Activated CD8-positive, alpha-beta memory T cell treated with anti-CD3 and anti-CD28 coated beads, Interleukin-2, amount 50 U/mL, for 48 hours (primary cell): ENCODE data around the gene PODN.

Source experiments
- DNase-seq: peaks from one replicate; pipeline ENCODE4 v3.0.0-alpha.2; 2020

PODN gene

DNA sequence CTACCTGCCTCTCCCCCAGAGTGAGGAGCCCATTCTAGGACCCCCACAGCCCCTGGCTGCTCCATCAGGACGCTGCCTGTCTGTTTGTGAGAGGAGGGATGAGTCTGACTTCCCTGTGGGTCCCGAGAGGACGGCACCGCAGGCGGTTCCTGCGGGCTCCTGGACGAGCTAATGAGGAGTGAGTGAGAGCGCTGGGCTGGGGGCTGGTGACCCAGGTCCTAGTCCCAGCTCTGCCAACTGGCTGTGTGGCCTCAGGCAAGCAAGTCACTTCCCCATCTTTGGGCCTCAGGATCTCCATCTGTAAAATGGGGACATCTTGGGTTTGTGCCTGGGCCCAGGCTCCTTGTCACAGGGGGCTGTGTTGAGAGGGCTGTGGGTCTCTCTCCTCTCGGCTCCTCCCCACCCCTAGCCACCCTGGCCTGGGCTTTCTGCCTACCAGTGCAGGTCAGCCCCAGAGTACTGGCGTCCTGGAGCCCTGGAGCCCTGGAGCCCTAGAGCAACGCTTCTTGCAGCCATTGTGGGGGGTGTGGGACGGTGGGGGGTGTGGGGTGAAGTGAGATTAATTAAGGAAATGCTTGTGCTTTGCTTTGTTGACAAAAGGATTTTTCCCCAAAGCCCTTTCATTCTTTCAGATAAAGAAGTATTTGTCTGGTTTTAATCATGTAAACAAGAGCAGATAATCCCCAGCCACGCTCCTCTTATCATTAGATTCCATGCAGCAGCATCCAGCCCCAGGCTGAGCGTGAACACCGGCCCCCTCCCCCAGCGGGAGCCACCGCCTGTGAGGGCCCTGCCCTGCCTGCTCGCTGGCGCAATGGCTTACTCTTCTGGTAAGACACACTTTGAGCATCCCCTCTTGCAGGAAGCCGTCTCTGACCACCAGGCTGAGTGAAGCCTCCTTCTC, 53.6 kb downstream of the PODN start:
- DNase-seq: no peak

DNA sequence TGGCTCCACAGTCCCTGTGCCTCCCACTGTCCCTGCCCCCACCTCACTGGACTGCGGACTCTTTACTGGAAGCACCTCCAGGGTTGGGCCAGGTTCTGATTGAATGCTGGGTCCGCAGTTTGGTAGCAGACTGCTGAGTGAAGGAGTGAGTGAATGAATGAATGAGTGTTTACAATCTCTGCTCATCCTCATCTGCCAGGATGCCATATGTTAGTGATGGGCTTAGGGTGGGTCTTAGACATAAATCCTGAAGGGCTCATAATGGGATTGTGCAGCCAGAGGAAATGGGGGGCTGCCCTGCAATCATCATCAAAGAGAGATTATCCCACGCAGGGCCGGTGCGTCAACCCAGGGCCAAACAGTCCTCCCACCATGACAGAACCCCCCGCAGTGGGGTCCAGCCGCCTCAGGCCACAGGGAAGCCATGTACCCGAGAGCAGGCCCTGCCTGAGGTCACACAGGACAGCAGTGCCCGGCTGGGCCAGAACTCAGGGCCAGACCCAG, 54.3 kb downstream of the PODN start:
- DNase-seq: no peak

DNA sequence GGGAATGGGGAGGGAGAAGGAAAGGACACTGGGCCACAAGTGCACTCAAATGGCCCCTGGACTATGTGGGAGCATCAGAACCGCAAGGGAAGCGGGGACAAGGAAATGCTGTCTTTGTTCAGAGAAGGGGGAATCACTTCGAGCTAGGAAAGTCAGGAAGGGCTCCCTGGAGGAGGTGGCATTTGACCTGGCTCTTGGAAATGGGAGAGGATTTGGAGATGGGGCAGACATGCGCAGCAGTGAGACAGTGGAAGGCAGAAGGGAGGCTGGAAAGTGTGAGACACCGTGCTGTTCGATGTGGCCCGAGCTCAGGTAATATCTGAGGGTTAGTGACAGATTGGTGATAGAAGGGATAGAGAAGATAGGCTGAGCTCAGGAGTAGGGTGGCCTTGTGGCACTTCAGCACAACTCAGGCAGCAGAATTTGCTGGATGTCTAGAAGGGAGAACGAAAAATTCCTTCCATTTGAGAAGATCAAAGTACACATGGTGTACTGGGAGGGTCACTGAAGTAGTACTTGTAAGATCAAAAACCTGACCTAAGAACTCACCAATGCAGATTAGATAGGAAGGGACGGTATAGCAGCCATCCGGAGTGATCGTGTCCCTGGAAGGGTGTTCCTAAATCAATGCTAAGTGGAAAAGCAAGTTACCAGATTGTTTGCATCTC, 55.1 kb downstream of the PODN start:
- no peak for DNase-seq

DNA sequence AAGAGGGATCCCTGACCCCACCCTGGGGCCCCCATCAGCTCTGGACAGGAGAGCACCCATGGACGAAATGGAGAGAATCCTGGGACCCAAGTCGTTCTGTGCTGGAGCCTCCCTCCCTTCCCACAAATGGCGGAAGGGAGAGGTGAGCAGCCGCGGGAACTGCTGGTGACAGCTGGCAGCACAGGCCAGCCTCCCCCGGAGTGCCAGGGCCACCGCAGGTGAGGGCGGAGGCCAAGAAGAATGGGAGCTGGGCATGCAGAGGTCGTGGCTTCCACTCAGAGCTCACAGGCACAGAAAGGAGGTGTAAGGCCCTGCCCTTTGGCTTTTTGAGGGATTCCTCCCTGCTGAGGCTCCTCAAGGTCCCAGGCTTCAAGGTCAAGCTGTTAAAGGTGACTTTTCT, 55.8 kb downstream of the PODN start:
- DNase-seq: no peak

DNA sequence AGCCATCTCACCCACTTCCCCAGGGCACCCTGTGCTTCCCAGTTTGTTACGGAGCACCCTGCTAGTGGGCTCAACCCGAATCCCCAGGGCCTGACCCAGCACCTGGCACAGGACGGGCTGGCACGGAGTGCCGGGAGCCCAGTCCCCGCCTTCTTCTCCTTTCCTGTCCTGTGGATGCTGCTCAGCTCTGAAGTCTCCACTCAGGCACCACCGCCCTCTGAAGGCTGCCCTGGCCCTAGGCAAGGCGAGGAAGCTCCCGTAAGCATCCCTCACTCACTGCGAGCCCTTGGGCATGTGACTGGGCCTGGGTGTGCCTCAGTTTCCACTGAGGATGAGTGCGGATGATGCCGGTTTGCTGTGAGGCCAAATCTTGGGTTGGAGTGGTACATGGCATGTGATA, 58.6 kb downstream of the PODN start:
- DNase-seq: no peak

DNA sequence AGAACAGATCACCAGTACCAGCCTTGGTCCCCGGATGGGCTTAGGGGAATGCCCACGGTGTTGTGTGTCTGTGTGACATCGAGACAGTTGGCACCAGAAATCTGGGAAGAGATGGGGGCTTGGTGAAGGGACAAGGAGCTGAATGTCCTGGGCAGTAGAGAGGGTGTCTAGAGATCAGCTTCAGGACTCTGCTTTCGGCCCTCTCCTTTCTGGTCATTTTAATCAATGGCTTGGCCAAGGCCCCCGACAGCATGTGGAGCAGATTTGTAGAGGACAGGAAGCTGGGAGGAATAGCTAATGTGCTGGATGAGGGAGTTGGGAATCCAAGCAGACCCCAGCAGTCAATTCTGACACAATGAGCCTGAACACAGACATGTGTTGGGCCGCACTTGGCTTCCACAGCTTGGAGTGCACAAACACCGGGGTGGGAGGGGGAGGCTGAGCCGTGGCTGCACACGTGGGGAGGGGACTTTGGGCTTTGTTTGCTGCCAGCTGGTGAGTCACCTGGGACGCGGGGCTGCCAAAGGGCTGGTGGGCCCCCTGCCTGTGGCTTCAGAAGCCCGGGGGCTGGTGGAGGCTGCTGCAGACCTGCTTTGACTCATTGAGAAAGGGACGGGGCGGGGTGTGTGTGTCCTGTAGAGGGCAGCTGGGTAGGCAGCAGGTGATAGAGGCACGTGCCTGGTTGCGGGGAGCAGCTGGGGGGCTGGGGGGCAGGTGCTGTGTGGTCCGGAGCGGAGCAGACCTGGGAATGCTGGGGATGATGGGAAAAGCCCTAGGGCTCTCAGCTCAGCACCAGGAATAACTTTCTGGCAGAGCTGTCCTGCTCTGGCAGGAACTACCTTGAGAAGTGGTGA, 59.5 kb downstream of the PODN start:
- DNase-seq: no peak

DNA sequence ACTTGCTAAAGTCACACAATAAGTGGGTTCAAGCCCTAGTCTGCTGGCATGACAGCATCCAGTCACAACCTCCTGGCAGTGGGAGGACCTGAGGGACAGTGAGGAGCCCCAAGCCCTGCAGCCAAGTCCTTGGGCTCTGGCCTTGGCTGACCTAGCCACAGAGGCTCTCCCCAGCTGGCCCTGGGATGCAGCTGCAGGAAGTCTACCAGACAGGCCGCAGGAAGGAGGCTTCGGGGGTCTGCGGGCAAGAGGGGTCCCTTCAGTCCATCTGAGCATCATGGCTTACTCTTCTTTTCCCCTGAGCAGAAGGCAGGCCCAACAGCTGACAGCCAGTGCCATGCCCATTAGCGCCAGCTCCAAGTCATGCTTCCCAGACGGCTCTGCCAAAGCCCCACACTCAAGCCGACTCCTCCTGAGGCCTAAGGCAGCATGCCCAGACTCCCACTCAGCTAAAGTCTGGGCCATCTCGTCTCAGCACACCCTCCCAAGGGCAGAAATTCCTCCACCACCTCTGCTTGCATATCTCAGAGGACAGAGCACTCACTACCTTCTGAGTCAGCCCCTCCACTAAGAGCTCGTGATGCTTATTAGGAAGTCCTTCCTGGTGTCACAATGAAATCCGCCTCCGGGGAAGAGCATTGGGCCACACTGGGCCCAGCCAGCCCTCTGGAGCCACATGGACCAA, 60.3 kb downstream of the PODN start:
- no peak for DNase-seq

DNA sequence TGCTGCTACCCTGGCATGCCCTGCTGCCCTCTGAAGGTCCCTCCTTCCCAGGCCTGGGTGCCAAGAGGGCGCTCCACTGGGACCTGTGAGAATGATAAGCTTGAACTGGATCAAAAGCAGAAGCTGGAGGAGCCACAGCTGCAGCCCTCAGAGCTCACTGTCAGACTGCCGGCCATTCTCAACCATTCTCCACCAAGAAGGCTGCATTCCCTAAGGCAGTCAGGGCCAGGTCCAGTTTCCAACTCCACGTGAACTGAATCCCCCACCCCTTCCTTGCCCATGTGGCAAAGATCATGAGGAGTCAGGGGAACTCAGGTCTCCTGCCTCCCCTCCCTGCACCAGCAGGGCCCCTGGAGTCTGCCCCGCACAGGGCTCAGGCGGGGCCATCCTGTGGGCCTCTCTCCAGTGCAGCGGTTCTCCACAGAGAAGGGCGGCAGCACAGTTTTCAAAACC, 61.0 kb downstream of the PODN start:
- DNase-seq: no peak

DNA sequence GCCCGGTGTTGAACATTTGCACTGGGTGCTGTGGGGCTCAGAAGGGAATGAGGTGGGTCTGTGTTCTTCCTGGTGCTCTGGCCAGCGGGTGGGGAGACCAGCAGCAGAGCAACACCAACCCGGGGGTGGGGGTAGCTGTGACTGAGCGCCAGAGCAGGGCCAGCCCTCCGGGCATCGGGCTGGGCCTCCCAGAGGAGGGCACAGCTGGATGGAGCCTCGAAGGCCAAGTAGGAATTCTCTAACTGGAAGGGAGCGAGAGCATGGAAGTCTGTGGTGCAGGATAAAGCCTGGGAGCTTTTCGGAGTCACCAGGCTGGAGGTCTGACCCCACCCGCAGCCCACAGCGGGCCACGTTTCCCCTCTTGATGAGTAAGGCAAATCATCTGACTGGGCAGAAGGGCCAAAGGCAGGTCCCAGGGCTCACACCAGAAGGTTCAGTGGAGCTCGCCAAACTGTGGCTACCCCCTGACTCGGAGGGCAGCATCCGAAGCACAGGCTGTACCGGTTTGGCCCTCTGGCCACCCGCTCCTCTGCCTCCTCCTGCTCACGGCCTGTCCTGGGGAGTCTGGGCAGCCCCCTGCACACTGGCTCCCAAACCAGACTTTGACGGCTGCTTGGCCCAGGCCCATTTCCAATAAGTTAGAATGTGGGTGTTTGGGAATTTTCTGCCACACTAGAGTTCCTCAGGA, 61.6 kb downstream of the PODN start:
- DNase-seq: no peak

DNA sequence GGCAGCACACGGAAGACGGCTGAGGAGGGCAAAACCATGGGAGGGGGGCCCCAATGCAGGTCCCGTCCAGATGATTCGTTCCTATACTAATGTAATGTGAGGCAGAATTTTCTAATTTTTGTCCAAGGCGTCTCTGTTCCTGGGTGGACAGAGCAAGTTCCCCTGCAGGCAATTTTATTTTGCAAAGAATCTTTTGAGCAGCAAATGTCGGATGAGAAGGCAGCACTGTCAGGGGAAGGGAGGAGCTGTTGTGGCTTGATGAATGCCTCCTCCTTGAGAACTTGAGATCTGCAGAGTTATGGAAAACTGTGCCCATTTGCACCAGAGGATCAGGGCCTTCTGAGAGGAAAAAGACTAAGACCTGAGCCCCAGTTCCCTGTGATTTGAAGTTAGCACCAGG, 63.1 kb downstream of the PODN start:
- no peak for DNase-seq

DNA sequence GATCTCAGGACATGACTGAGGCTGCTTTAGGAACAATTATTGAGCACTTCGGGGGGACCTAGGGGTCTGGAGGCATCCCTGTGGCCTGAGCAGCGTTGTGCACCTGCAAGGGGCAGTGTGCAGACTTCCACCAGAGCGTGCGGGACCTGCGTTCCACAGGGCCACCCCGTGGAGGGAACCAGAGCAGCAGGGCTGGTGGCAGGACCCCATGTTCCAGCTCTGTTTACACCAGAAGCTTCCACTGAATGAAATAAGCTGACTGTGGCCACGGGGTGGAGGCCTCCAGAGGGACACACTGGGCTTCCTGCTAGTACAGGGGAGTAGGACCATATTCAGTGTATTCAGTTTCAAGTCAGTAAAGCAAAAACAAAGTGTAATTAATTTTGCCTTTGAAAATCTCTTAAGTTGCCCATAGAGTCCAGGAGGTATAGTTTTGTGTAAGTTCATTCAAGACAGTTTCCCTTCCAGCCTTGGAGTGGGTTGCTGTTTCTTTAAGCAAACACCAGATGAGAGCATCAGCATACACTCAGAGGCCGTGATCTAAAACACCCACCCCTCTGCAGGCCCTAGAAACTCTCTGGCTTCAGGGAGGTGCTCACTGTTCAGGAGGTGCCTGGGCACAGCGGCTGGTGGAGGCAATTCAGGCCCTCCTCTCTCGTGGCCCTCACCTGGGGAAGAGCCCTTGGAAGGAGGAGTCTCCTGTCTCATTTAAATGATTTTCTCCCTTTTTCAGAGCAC, 63.8 kb downstream of the PODN start:
- DNase-seq: no peak

DNA sequence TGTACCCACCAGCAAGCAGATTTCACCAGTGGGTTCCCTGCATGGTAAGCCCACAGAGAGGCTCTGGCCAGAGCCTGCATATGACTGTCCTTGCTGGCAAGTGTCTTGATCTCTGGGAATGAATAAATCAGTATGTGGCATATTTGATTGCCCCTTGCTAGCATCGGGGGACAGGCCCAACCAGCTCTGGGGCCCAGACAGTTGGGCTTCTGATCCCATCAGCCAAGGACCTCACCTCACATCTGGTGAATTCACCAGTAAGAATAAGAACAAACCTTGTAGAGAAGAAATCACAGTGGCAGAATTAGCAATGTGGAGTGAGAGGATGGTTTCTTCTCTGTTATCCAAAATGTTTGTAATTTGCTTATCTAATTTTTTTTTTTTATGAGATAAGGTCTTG, 64.5 kb downstream of the PODN start:
- DNase-seq: no peak

DNA sequence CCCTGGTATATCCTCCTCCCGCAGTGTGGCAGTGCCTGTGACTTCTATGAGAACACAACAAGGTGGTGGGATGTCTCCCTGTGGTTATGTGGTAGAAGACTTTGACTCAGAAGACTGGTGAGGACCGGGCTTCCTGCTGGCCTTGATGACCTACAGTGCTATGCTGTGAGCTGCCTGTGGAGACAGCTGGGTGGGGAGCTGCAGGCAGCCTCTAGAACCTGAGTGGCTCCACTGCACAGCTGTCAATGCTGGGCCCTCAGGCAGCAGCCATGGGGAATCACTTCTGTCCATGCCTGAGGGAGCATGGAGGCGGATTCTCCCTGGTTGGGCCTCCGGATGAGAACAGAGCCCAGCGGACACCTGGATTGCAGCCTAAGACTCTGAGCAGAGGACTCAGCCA, 65.5 kb downstream of the PODN start:
- DNase-seq: no peak

DNA sequence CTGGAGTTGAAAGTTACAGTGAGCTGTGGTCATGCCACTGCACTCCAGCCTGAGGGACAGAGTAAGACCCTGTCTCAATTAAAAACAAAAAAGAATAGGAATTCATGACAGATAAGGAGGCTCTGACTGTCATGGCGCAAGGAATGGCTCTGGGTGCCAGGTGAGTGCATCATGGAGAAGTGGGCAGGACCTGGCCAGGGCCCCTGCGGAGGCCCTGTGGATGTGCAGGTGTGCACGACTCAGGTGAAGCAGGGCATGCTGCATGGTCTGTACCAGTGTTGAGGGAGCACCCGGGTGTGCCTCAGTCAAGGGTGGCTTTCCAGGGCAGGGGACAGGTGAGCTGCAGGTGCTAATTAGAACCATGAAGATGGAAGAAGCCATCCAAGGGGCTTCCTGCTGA, 66.4 kb downstream of the PODN start:
- DNase-seq: no peak

DNA sequence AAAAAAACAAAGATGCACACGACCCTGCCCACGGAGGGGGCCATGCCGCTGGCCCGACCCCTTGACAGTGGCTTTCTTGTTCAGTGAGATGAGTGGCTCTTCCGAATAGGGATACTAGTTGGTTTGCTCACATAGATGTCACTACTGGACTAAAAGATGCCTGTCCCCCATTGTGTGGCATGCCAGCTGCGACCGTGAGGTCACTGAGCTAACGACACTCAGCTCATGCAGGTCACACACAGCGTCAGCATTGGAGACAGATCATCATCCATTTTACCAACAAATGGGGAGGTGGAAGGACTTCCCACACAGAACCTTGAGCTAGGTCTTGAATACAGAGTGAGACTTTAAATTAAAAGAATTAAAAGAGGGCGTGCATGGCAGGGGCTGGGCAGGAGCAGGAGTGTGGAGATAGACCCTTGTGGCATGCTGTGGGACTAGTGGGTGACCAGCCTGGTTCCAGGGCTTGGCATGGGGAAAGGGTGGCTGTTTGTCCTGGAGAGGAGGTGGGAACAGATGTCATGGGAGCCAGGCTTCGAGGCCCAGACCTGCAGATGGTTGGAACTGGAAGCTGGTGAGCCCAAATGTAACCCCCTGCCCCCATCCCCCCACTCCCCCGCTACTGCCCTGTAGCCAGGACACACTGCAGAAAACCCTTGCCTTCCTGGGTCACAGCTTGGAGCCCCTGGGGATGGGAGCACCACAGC, 68.0 kb downstream of the PODN start:
- no peak for DNase-seq

DNA sequence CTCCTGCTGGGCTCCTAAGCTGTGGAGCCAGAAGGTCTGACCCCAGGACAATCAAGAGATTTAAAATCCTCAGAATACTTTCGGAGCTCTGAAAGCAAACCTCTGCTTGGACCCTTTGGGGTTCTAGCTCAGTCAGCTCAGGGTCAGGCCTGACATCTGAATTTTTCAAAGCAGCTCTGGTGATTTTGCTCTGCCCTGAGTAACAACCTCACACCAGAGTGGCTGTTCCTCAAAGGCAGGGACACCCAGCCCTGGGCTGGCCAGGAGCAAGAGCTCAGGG, 68.5 kb downstream of the PODN start:
- no peak for DNase-seq

DNA sequence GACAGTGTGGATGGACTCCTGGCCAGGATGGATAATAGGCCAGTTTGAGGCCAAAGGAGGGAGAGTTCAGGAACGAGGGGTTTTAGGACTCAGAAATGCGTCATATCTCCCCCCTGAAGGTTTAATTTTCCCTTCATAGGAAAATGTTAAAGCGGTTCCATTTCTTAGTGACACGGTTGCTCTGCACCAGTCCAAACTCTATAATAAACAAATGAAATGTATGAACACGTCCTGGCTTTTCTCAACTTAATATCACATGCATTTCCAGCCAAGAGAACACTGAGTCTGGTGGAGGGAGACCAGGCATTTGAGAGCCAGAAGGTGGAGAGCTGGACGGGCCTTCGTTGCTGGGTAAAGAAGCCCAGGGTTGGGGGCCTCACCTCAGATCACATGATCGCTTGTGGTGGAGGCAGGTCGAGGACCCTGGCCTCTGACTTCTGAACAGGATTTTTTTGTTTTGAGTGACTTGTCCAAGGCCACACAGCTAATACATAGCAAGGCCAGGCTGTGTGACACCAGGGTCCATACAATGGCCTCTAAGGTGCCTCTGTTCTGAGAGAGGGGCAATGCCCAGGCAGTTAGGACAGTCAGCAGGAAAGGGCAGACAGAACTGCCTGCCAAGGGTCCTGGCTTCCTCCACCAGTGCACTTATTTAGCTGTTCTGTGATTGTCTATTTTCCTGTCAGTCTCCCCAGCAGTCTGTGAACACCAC, 69.0 kb downstream of the PODN start:
- no peak for DNase-seq

DNA sequence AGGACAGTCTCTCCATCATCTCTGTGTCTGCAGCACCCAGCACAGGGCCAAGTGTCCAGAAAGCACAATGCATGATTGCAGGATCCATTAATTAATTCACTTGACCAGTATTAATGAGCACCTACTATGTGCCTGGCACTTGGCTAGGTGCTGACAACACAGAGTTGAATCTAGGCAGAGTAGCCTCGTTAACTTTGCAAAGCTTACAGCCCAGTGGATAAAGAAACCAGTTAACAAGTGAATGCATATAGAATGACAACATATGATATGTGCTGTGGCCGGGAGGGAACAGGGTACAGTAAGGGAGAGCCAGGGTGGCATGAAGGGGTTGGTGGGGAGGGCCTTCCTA, 69.6 kb downstream of the PODN start:
- DNase-seq: no peak

DNA sequence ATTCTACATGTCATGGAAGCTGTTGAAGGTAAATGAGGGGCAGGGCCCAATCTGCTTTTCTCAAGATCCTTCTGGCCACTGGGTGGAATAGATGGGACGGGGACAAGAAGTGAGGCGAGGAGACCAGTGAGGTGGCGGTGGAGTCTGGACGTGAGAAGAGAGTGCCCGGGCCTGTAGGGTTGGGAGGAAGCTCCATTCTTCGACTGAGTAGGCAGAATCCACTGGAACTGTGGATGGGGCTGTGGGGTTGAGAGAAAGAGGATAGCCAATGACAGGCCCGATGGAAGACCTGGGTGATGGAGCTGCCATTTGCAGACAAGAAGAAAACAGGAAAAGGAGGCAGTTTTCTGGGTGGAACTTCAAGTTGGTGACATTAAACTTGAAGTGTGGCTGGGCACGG, 70.2 kb downstream of the PODN start:
- DNase-seq: no peak
